Liver (tissue), 9 donors: ENCODE results near the gene SEPTIN8. TPM values are rescaled to one million over a fixed set of nuclear protein-coding genes. Genes with fewer than 3 reads are reported as not detected.

ENCODE experiments used
- DNase-seq: peaks from one replicate; pipeline ENCODE4 v3.0.0-alpha.2; 2017; ENCODE audit warnings: low spot score
- H3K27ac ChIP-seq, 2 donors: one replicate each; pipeline ENCODE4 v1.7.0; 2013; ENCODE audit warnings: inconsistent platforms in 2 of 2, low read length in 2 of 2, control low read depth in 1 of 2, low read depth in 1 of 2, mild to moderate bottlenecking in 1 of 2
- H3K27me3 ChIP-seq, 4 donors: one replicate each; pipeline versions ENCODE4 v1.6.1 to v1.7.0; 2013; ENCODE audit warnings: low read length in 3 of 4, inconsistent platforms in 1 of 4, mild to moderate bottlenecking in 1 of 4, moderate library complexity in 1 of 4; ENCODE audit not compliant: control insufficient read depth in 4 of 4, insufficient read depth in 4 of 4
- H3K36me3 ChIP-seq, 4 donors: one replicate each; pipeline versions ENCODE4 v1.6.1 to v1.7.0; 2013; ENCODE audit warnings: low read length in 3 of 4, mild to moderate bottlenecking in 3 of 4, low read depth in 1 of 4, moderate library complexity in 1 of 4; ENCODE audit not compliant: control insufficient read depth in 4 of 4, insufficient read depth in 3 of 4
- H3K4me1 ChIP-seq, 4 donors: one replicate each; pipeline versions ENCODE4 v1.6.1 to v1.7.0; 2013; ENCODE audit warnings: low read length in 3 of 4, mild to moderate bottlenecking in 3 of 4, moderate library complexity in 1 of 4; ENCODE audit not compliant: control insufficient read depth in 4 of 4, insufficient read depth in 4 of 4
- H3K4me3 ChIP-seq, 3 donors: one replicate each; pipeline versions ENCODE4 v1.6.1 to v1.7.0; 2013; ENCODE audit warnings: low read length in 3 of 3, control low read depth in 1 of 3, low read depth in 1 of 3, mild to moderate bottlenecking in 1 of 3
- H3K9ac ChIP-seq, 2 donors: one replicate each; pipeline ENCODE4 v1.7.0; 2013; ENCODE audit warnings: low read length in 2 of 2, mild to moderate bottlenecking in 2 of 2, moderate library complexity in 2 of 2, control low read depth in 1 of 2, low read depth in 1 of 2
- H3K9me3 ChIP-seq, 4 donors: one replicate each; pipeline versions ENCODE4 v1.6.1 to v1.7.0; 2013; ENCODE audit warnings: low read length in 3 of 4; ENCODE audit not compliant: control insufficient read depth in 4 of 4
- ATF3 ChIP-seq: IDR thresholded peaks from 2 replicates; pipeline ENCODE4 v1.6.1; 2016; ENCODE audit warnings: antibody characterized with exemption
- EGR1 ChIP-seq, 2 donors: IDR thresholded peaks; 2 replicates each; pipeline ENCODE4 v1.6.1; 2016 to 2018; ENCODE audit warnings: antibody characterized with exemption in 2 of 2, low read depth in 2 of 2
- FOXA1 ChIP-seq: IDR thresholded peaks from 2 replicates; pipeline ENCODE4 v1.6.1; 2016; ENCODE audit warnings: antibody characterized with exemption
- FOXA2 ChIP-seq: IDR thresholded peaks from 2 replicates; pipeline ENCODE4 v1.6.1; 2016; ENCODE audit warnings: antibody characterized with exemption
- GABPA ChIP-seq, 2 donors: IDR thresholded peaks in 1 of 2; conservative IDR thresholded peaks in 1 of 2; 2 replicates each; pipeline ENCODE4 v1.6.1; 2016; ENCODE audit warnings: antibody characterized with exemption in 2 of 2, mild to moderate bottlenecking in 1 of 2, moderate library complexity in 1 of 2
- HNF4A ChIP-seq, 2 donors: conservative IDR thresholded peaks; 2 replicates each; pipeline ENCODE4 v1.6.1; 2016; ENCODE audit warnings: antibody characterized with exemption in 2 of 2, mild to moderate bottlenecking in 2 of 2
- HNF4G ChIP-seq: IDR thresholded peaks from 2 replicates; pipeline ENCODE4 v1.6.1; 2016; ENCODE audit warnings: antibody characterized with exemption
- NR2F2 ChIP-seq: IDR thresholded peaks from 2 replicates; pipeline ENCODE4 v1.6.1; 2016; ENCODE audit warnings: antibody characterized with exemption
- RAD21 ChIP-seq, 2 donors: IDR thresholded peaks; 2 replicates each; pipeline ENCODE4 v1.6.1; 2016; ENCODE audit warnings: antibody characterized with exemption in 2 of 2, mild to moderate bottlenecking in 2 of 2
- REST ChIP-seq: IDR thresholded peaks from 2 replicates; pipeline ENCODE4 v1.6.1; 2016; ENCODE audit warnings: antibody characterized with exemption, mild to moderate bottlenecking
- RXRA ChIP-seq, 2 donors: IDR thresholded peaks; 2 replicates each; pipeline ENCODE4 v1.6.1; 2017 to 2018; ENCODE audit warnings: antibody characterized with exemption in 2 of 2, mild to moderate bottlenecking in 1 of 2
- SP1 ChIP-seq: IDR thresholded peaks from 2 replicates; pipeline ENCODE4 v1.6.1; 2018; ENCODE audit warnings: antibody characterized with exemption, mild to moderate bottlenecking
- TAF1 ChIP-seq: conservative IDR thresholded peaks from 2 replicates; pipeline ENCODE4 v1.6.1; 2016; ENCODE audit warnings: antibody characterized with exemption, mild to moderate bottlenecking
- YY1 ChIP-seq: IDR thresholded peaks from 2 replicates; pipeline ENCODE4 v1.6.1; 2016; ENCODE audit warnings: antibody characterized with exemption, mild to moderate bottlenecking
- WGBS: extraction: QIAGEN DNeasy Blood & Tissue Kit; methylation state at CpG from one replicate; pipeline ENCODE4 v1.1.7; 2013; 5-methylcytosine and 5-hydroxymethylcytosine counted together
- polyA plus RNA-seq, 2 donors: library from polyadenylated mRNA; stranded (reverse) in 1 of 2; unstranded in 1 of 2; fragments of 200-250 nt in 1 of 2; fragments of >200 nt in 1 of 2; fragmentation: Nextera tagmentation in 1 of 2; extraction: Ambion mirVana in 1 of 2; gene quantifications; one replicate each; pipeline versions ENCODE4 v1.2.1 to v1.2.3, GENCODE V29; 2013 to 2015
- total RNA-seq, 2 donors: library from RNA; depleted of rRNA; stranded (reverse); fragments of >200 nt; gene quantifications; one replicate each; pipeline ENCODE4 v1.2.3, GENCODE V29; 2014
- TF ChIP-seq, protein P1 (sequence below): IDR thresholded peaks from 2 replicates; pipeline ENCODE4 v1.6.1; 2016; ENCODE audit warnings: antibody characterized with exemption
- TF ChIP-seq, protein P2 (sequence below): fragments of 150-350 bp; IDR thresholded peaks from 2 replicates; pipeline ENCODE4 v1.5.1; 2017; ENCODE audit warnings: improper control_type of control experiment, low read depth, low read length; ENCODE audit not compliant: missing input control
- TF ChIP-seq, protein P3 (sequence below): IDR thresholded peaks from 2 replicates; pipeline ENCODE4 v1.6.1; 2016; ENCODE audit warnings: antibody characterized with exemption
- donor health status: healthy.
- donor health status: healthy.
- donor health status: healthy.
- donor health status: healthy.
- donor health status: healthy.

The SEPTIN8 gene
- total RNA-seq (10 to 100 TPM; 11.8 to 16.5 TPM), polyA plus RNA-seq (1 to 10 TPM; 4.7 to 7.8 TPM)

GRCh38 chr5:132777209-132778069, at the start of gene SEPTIN8:
SEPTIN8 (minus strand) TSS chr5:132777239; CDS start chr5:132777137, 102 bp downstream.
- no peaks in the 10 kb centered on the region for H3K9me3 ChIP-seq
- peaks cover 3 to 24% (median 7%) of the 10 kb centered on the region in 4 donors for H3K4me1 ChIP-seq
- peak within 1 kb of the TSS; percentile 23 to 41 for H3K27ac ChIP-seq
- H3K9ac ChIP-seq = peak within 1 kb of the TSS in 1 of 2 donors; percentile 43
- peak; percentile 62 for DNase-seq
- WGBS = 3% methylated on average over 82 of the region's 82 CpGs
- peak within 1 kb of the TSS; percentile 29 to 83 (median 81) for H3K4me3 ChIP-seq
- TF ChIP-seq YY1 = peak; percentile 17
- TF ChIP-seq RAD21 (IDR thresholded peaks at IDR 0.05) = peak in 1 of 2 donors; percentile 32
- TF ChIP-seq SP1 = no peak
- TF ChIP-seq, protein P1, sequence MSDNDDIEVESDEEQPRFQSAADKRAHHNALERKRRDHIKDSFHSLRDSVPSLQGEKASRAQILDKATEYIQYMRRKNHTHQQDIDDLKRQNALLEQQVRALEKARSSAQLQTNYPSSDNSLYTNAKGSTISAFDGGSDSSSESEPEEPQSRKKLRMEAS = no peak
- H3K27me3 ChIP-seq = no peaks in the 10 kb centered on the region
- no peaks in the 10 kb centered on the region for H3K36me3 ChIP-seq

DNA sequence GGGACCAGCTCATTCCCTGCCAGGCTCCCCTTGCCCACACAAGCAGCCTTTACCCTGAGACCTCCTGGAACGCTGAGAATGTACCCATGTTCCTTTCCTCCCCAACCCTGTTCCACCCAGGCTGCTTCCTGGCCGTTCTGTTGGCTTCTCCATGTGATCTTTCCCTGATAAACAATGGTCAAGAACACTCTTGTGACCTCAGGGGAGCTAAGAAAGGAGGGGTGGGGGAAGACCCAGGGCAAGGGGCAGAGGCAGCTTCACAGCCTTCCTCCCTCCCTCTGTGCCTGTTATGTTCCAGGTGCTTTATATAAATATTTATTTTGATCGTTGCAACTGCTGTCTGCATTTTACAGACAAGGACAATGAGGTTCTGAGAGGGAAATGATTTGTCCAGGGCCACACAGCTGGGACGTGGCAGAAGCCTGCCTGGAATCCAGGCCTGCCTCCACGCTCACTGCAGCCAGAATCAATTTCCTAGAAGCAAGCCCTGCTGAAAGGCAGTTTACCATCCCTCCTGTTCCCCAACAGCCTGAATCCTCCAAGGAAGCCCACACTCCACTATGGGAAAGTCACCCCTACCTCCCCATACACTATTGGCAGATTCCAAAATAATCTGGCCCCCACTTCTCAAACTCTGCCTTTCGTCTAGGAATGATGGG, 49.5 kb upstream of the SEPTIN8 start:
- TF ChIP-seq RAD21 (IDR thresholded peaks at IDR 0.05) (peak in 1 of 2 donors; percentile 26), GABPA (IDR thresholded peaks at IDR 0.05 in 1 of 2, conservative IDR thresholded peaks at IDR 0.05 in 1 of 2) (no peak), NR2F2 (peak; percentile 17), RXRA (IDR thresholded peaks at IDR 0.05) (peak in 1 of 2 donors; percentile 28), HNF4A (conservative IDR thresholded peaks at IDR 0.05) (peak in 1 of 2 donors; percentile 22)
- DNase-seq = no peak
- Histone ChIP-seq H3K4me1 (peaks cover 2 to 41% (median 27%) of the 10 kb centered on the region in 4 donors), H3K27ac (peak overlapping the region in 1 of 2 donors; percentile 61), H3K4me3 (no peak overlapping the region), H3K9ac (peak overlapping the region in 1 of 2 donors; percentile 75), H3K27me3 (no peaks in the 10 kb centered on the region), H3K9me3 (no peaks in the 10 kb centered on the region), H3K36me3 (peaks cover 11 to 22% (median 18%) of the 10 kb centered on the region in 4 donors)
- 43% methylated on average over 6 of the region's 6 CpGs for WGBS

GRCh38 chr5:132825834-132826391, 48.9 kb upstream of the SEPTIN8 start:
- H3K4me3 ChIP-seq = peak overlapping the region in 1 of 3 donors; percentile 12
- H3K27ac ChIP-seq = peak overlapping the region in 1 of 2 donors; percentile 61
- H3K9ac ChIP-seq = no peak overlapping the region
- no peaks in the 10 kb centered on the region for H3K9me3 ChIP-seq
- peaks cover 11 to 22% (median 18%) of the 10 kb centered on the region in 4 donors for H3K36me3 ChIP-seq
- WGBS = 70% methylated on average over 43 of the region's 43 CpGs
- H3K27me3 ChIP-seq = no peaks in the 10 kb centered on the region
- H3K4me1 ChIP-seq = peaks cover 2 to 37% (median 26%) of the 10 kb centered on the region in 4 donors
- no peak for DNase-seq
- TF ChIP-seq, protein P2, sequence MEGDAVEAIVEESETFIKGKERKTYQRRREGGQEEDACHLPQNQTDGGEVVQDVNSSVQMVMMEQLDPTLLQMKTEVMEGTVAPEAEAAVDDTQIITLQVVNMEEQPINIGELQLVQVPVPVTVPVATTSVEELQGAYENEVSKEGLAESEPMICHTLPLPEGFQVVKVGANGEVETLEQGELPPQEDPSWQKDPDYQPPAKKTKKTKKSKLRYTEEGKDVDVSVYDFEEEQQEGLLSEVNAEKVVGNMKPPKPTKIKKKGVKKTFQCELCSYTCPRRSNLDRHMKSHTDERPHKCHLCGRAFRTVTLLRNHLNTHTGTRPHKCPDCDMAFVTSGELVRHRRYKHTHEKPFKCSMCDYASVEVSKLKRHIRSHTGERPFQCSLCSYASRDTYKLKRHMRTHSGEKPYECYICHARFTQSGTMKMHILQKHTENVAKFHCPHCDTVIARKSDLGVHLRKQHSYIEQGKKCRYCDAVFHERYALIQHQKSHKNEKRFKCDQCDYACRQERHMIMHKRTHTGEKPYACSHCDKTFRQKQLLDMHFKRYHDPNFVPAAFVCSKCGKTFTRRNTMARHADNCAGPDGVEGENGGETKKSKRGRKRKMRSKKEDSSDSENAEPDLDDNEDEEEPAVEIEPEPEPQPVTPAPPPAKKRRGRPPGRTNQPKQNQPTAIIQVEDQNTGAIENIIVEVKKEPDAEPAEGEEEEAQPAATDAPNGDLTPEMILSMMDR = no peak
- TF ChIP-seq HNF4A (conservative IDR thresholded peaks at IDR 0.05) (no peak), RXRA (IDR thresholded peaks at IDR 0.05) (no peak), REST (no peak), NR2F2 (no peak), FOXA2 (no peak), TAF1 (no peak), ATF3 (no peak), EGR1 (IDR thresholded peaks at IDR 0.05; ENCODE audit: low read depth in 2 of 2) (no peak), HNF4G (no peak), FOXA1 (no peak), SP1 (no peak)
- TF ChIP-seq, protein P3, sequence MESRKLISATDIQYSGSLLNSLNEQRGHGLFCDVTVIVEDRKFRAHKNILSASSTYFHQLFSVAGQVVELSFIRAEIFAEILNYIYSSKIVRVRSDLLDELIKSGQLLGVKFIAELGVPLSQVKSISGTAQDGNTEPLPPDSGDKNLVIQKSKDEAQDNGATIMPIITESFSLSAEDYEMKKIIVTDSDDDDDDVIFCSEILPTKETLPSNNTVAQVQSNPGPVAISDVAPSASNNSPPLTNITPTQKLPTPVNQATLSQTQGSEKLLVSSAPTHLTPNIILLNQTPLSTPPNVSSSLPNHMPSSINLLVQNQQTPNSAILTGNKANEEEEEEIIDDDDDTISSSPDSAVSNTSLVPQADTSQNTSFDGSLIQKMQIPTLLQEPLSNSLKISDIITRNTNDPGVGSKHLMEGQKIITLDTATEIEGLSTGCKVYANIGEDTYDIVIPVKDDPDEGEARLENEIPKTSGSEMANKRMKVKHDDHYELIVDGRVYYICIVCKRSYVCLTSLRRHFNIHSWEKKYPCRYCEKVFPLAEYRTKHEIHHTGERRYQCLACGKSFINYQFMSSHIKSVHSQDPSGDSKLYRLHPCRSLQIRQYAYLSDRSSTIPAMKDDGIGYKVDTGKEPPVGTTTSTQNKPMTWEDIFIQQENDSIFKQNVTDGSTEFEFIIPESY = no peak
